ENCODE measurements around the gene GALNT15.

DNA sequence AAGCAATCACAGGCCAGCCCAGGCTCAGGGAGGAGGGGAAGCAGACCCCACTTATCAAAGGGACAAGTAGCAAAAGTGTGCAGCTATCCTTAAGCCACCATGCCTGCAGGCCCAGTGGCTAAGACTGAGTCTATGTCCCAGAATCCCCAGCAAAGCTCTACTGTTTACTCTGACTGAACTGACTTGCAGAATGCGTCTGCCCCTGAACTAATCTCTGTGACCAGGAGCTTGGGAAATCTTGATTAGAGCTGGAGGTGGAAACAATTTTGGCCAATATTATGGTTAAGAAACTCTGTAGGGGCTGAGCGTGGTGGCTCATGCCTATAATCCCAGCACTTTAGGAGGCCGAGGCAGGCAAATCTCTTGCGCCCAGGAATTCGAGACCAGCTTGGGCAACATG lies 67.7 kb downstream of the GALNT15 start:
- TF ChIP-seq CTCF (IDR thresholded peaks at IDR 0.05) (no peak), POLR2A (IDR thresholded peaks at IDR 0.05) (no peak)

All from Peyer's patch (tissue), 4 donors.